OCI-LY3 (cell line): Measurements from ENCODE around the gene HDAC4.

Experiments used
- EZH2phosphoT487 ChIP-seq: fragments of 200-600 bp; shearing (Covaris generic); IDR thresholded peaks from 2 replicates; pipeline ENCODE4 v1.6.1; 2018; ENCODE audit warnings: antibody characterized with exemption, mixed run types, low read depth
- TF ChIP-seq, protein P1 (sequence below): fragments of 200-600, 300-600 bp; sonication (generic); IDR thresholded peaks from 2 replicates; pipeline ENCODE4 v1.5.1; 2014; ENCODE audit warnings: antibody characterized with exemption, low read length, low read depth

GRCh38 chr2:239432174-239432573, 31.4 kb upstream of the HDAC4 start:
- TF ChIP-seq, protein P1, sequence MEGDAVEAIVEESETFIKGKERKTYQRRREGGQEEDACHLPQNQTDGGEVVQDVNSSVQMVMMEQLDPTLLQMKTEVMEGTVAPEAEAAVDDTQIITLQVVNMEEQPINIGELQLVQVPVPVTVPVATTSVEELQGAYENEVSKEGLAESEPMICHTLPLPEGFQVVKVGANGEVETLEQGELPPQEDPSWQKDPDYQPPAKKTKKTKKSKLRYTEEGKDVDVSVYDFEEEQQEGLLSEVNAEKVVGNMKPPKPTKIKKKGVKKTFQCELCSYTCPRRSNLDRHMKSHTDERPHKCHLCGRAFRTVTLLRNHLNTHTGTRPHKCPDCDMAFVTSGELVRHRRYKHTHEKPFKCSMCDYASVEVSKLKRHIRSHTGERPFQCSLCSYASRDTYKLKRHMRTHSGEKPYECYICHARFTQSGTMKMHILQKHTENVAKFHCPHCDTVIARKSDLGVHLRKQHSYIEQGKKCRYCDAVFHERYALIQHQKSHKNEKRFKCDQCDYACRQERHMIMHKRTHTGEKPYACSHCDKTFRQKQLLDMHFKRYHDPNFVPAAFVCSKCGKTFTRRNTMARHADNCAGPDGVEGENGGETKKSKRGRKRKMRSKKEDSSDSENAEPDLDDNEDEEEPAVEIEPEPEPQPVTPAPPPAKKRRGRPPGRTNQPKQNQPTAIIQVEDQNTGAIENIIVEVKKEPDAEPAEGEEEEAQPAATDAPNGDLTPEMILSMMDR: no peak
- no peak for TF ChIP-seq EZH2phosphoT487
